Fibroblast of mammary gland (primary cell): ENCODE measurements around the gene STT3A.

Source experiments
- DNase-seq: peaks from one replicate; pipeline ENCODE4 v3.0.0-alpha.2; 2010; ENCODE audit warnings: low read depth
- H3K4me3 ChIP-seq: 2 replicates; pipeline ENCODE4 v1.5.1; 2011; ENCODE audit warnings: low read depth, mild to moderate bottlenecking, low read length, moderate library complexity; ENCODE audit not compliant: control insufficient read depth
- TF ChIP-seq, protein P1 (sequence below): conservative IDR thresholded peaks from 2 replicates; pipeline ENCODE4 v1.5.1; 2011; ENCODE audit warnings: low read depth, low read length, inconsistent platforms; ENCODE audit not compliant: control insufficient read depth, insufficient read depth

The STT3A gene

GRCh38 chr11:125585487-125585886 is 7.2 kb upstream of the STT3A start:
- no peak for DNase-seq
- TF ChIP-seq, protein P1, sequence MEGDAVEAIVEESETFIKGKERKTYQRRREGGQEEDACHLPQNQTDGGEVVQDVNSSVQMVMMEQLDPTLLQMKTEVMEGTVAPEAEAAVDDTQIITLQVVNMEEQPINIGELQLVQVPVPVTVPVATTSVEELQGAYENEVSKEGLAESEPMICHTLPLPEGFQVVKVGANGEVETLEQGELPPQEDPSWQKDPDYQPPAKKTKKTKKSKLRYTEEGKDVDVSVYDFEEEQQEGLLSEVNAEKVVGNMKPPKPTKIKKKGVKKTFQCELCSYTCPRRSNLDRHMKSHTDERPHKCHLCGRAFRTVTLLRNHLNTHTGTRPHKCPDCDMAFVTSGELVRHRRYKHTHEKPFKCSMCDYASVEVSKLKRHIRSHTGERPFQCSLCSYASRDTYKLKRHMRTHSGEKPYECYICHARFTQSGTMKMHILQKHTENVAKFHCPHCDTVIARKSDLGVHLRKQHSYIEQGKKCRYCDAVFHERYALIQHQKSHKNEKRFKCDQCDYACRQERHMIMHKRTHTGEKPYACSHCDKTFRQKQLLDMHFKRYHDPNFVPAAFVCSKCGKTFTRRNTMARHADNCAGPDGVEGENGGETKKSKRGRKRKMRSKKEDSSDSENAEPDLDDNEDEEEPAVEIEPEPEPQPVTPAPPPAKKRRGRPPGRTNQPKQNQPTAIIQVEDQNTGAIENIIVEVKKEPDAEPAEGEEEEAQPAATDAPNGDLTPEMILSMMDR, result no peak

DNA sequence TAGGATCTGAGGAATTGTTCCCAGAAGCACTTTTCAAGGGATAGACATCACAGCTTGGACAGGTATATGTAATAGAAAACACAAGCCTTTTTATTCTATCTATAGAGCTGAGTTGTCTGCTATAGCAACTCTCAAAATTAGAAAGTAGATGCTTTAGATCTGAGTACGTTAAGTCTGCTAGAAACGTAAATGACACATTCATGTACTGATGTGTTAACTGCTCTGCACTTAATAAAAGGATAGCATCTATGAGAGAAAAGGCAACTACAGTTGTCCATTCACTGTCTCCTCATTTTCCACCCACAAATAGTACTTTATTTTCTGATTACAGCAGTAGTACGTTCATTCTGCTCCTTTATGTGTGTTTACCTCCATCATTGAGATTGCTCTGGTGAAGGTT is 6.0 kb upstream of the STT3A start:
- DNase-seq, result no peak
- TF ChIP-seq, protein P1, result no peak
- no peak overlapping the region for H3K4me3 ChIP-seq

More at GRCh38 chr11:125585487-125585886, 7.2 kb upstream of the STT3A start:
- no peak overlapping the region for H3K4me3 ChIP-seq

DNA sequence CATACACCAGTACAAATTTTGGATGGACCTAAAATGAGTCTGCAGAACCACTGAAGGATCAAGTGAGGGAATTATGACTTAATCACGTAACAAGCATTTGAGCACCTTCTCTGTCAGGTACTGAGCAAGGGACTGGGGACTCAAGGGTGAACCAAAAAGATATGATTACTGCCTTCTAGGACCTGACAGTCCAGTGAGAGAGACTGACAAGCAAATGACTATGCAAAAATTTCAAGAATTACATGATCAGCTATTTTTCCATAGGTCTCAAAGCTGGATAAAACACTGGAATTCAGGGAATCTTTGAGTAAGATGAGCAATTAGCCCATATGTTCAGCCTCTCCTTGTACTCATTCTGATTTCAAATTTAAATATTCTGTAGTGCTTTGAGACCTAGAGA is 5.2 kb upstream of the STT3A start:
- H3K4me3 ChIP-seq, result no peak overlapping the region
- no peak for DNase-seq
- TF ChIP-seq, protein P1, result no peak

- TF ChIP-seq, protein P1, result no peak
Observed at GRCh38 chr11:125588505-125588904, 4.1 kb upstream of the STT3A start.

GRCh38 chr11:125591649-125592304 is 875 bp upstream of the STT3A start:
- TF ChIP-seq, protein P1, result no peak
- H3K4me3 ChIP-seq, result peak overlapping the region; percentile 89
- peak; percentile 41 for DNase-seq

More at GRCh38 chr11:125588505-125588904, 4.1 kb upstream of the STT3A start:
- H3K4me3 ChIP-seq, result no peak overlapping the region
- DNase-seq, result peak; percentile 36

GRCh38 chr11:125593114-125593820 is 615 bp downstream of the STT3A start:
- peak; percentile 36 for DNase-seq
- TF ChIP-seq, protein P1, result no peak
- peak overlapping the region; percentile 99 for H3K4me3 ChIP-seq
